A549 (cell line): ENCODE measurements around the gene ADAMTS16.

Experiments
- CTCF ChIP-seq: fragments of >200 bp; sonication (Bioruptor Twin); formaldehyde crosslinking; IDR thresholded peaks from 3 replicates; pipeline ENCODE4 v1.5.1; 2016
- HDAC2 ChIP-seq: fragments of 200-600 bp; sonication (generic); IDR thresholded peaks from 2 replicates; pipeline ENCODE4 v1.6.1; 2016
- MYC ChIP-seq: IDR thresholded peaks from 2 replicates; pipeline ENCODE4 v1.6.1; 2012; ENCODE audit warnings: mild to moderate bottlenecking, inconsistent platforms, low read length, improper control_type of control experiment, borderline replicate concordance
- NPAS2 ChIP-seq: fragments of 250-450 bp; sonication (Bioruptor Pico); IDR thresholded peaks from 2 replicates; pipeline ENCODE4 v1.8.0; 2022; ENCODE audit warnings: mild to moderate bottlenecking, moderate library complexity, borderline replicate concordance
- POLR2A ChIP-seq: IDR thresholded peaks from 2 replicates; pipeline ENCODE4 v1.6.1; 2012; ENCODE audit warnings: mild to moderate bottlenecking, low read length
- RFX5 ChIP-seq: fragments of 450-650 bp; IDR thresholded peaks from 2 replicates; pipeline ENCODE4 v1.7.1; 2014; ENCODE audit warnings: antibody characterized with exemption, mild to moderate bottlenecking, moderate library complexity
- SMC3 ChIP-seq: fragments of >200 bp; sonication (Bioruptor Twin); formaldehyde crosslinking; IDR thresholded peaks from 3 replicates; pipeline ENCODE4 v1.6.1; 2018; ENCODE audit warnings: inconsistent platforms

- TF ChIP-seq RFX5 (no peak), HDAC2 (no peak), CTCF (no peak), POLR2A (no peak), NPAS2 (CRISPR knock-in tag) (no peak), MYC (no peak), SMC3 (no peak)
These were observed 43.8 kb downstream of the ADAMTS16 start for GRCh38 chr5:5183933-5184332.
